ENCODE measurements around the gene BMP2K.
"Not testable (repeated sequence)": the region's sequence is repeated elsewhere in the genome, so short reads cannot be mapped to it uniquely, and the experiment has no call there.

Gene BMP2K

DNA sequence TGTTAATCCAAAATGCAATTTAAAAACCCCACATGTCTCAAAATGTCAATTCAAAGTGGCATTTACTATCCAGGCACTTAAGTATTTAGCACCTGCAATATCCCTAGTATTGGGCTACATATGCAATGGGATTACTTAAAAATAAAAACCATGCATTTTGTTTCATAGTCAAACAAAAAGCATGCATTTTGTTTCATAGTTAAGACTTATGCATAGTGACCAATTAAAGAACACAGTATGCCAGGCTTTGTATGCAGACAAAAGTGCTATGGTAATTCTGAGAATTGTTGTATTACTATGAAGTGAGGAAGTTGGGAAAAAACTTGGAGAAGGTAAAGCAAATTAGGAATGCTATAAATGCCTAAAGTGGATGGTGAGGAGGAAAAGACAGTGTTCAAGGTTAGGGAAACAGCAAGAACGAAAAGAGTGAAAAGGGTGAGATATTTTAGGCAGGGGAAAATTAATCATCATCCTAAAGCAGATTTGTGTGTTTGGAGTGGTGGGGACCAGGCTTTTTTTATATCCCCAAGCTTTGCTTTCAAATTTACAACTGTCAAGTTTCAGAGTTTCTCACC is 10.6 kb upstream of the BMP2K start:
- no peak for DNase-seq

- DNase-seq = peak; percentile 31
Observed at GRCh38 chr4:78766026-78766425, 10.1 kb upstream of the BMP2K start.

DNA sequence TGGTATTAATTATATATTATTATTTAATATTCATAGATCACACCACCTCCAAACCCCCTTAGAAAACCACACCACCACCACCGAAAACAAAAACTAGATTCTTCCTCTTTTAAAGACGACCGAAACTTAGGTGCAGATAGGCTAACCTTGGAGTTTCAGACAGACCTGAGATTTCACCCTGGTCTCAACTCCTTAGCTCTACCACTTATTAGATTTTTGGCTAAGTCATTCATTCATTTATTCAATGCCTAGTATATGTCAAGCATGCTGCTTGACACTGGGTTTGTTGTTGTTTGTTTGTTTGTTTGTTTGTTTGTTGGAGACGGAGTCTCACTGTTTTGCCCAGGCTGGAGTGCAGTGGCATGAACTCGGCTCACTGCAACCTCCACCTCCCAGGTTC is 9.5 kb upstream of the BMP2K start:
- DNase-seq = no peak

- no peak for DNase-seq
Observed at GRCh38 chr4:78767350-78767749, 8.8 kb upstream of the BMP2K start.

DNA sequence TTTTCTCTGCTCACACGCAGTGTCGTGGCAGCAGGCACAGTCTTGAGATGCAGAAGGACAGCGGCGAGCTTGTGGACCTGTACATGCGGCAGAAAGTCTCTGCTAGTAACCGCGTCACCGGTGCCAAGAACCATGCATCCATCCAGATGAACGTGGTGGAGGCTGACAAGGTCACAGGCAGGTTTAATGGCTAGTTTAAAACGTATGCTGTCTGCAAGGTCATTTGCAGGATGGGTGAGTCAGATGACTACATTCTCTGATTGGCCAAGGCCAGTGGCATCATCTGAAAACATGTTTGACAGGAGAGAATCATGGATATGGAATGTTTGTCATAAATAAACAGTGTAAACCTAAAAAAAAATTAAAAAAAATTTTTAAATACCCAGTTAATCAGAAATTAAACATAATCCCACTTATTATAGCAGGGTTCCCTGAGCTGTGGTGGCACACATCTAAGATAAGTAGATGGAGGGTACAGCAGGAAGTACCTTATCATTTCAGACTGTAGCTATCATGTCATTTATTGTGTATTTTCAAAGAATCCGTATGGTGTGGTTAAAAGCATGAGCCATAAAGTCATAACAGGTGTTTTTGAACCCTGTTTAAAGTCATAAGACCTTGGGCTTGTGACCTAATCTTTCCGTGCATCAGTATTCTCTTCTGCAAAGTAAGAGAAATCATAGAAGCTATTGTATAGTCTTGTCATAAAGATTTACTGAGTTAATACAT is 7.5 kb upstream of the BMP2K start:
- DNase-seq = peak; percentile 67

DNA sequence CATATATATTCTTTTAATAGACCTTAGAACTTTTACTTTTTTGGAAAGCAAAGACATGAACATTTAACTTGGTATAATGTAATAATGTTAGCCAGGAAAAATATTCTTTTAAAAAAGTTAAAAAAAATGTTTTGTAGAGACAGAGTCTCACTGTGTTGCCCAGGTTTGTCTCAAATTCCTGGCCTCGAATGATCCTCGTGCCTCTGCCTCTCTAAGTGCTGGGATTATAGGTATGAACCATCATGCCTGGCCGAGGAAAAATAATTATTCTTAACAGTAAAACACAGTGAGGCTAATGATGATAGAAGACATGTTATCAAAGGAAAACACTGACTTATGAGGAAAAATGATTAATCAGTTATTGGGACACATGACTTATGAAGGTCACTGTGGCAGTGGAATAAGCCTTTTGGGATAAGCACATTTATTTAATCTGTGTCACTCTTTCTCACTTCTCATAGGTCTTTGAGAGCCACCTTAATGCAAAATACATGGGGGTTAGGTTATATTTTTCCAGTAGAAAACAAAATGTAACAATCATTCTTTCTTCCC is 6.0 kb upstream of the BMP2K start:
- no peak for DNase-seq

DNA sequence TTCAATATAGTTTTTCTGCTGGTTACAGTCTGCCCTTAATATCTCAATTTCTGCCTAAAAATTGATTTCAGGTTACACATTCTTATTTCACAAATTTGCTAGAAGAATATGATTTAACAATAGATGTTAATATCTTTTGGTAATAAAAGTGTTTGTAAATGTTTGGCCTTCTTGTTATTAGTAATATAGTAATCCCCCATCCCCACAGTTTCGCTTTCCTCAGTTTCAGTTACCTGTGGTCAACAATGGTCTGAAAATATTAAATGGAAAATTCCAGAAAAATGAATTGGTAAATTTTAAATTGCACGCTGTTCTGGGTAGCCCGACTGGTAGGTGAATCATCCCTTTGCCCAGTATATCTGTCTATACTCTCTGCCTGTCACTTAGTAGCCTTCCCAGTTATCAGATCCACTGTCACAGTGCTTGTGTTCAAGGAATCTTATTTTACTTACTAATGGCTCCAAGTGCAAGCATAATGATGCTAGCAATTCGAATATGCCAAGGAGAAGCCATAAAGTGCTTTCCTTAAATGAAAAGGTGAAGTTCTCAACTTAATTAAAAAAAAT is 3.5 kb upstream of the BMP2K start:
- DNase-seq = no peak

DNA sequence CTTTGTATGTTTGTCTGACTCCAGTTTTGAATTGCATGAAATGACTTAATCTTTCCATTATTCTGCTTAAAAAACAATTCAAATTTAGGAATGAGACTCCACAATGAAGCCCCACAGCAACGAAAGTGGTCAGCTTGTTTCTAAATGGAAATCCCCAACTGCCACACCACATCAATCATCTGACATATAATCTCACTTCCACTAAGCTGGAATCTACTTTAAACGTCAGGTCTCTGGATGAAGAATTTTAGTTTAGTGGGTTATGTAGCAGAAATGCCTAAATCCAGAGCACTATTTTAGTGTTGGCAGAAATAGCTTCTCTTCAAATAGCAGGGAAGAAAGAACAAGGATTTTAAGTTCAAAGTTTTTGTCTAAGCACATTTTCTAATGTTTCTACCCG is 1.7 kb upstream of the BMP2K start:
- DNase-seq = no peak

- peak; percentile 86 for DNase-seq
Observed at GRCh38 chr4:78775303-78776078, 659 bp upstream of the BMP2K start.

- DNase-seq = peak; percentile 59
Observed at GRCh38 chr4:78776729-78777575, 802 bp downstream of the BMP2K start.

GRCh38 chr4:78777576-78777940 is 1.4 kb downstream of the BMP2K start:
- DNase-seq = no peak

GRCh38 chr4:78778530-78778929 is 2.4 kb downstream of the BMP2K start:
- DNase-seq = no peak

DNA sequence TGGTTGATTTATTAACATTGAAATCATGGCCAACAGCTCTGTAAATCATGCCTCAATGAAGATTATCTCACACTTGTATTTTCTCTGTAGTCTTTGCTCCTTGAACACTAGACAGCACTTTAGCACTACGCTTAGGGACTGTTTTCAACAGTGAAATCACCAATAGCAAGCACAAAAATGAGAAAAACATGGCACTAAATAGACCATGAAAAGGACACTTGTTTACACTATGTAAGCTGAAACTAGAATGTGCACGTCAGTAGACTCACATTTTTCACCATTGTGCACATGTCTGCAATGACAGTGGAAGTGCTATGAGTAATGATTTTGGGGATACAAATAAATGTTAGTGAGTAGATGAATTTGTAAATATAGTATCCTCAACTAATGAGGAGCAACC is 3.1 kb downstream of the BMP2K start:
- peak; percentile 24 for DNase-seq

DNA sequence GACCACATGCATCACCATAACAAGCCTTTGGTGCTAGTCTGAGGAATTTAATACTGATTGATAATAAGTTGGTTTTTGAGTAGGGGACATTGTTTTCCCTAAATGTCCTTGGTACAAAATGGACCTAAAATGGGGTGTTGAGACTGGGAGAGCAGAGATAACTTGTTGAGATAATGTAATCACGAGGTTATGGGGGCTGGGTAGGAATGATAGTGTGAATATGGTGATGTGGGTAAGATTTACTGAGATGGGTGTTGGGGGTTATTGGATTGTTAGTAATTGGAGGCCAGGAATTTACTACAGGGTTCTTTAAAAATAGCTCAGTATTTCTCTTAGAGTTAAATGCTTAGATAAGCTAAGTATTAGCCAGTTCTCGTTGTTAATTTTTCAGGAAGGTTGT is 3.9 kb downstream of the BMP2K start:
- no peak for DNase-seq

- DNase-seq = no peak
Observed at GRCh38 chr4:78781139-78781538, 5.0 kb downstream of the BMP2K start.

- no peak for DNase-seq
Observed at GRCh38 chr4:78781924-78782323, 5.8 kb downstream of the BMP2K start.

DNA sequence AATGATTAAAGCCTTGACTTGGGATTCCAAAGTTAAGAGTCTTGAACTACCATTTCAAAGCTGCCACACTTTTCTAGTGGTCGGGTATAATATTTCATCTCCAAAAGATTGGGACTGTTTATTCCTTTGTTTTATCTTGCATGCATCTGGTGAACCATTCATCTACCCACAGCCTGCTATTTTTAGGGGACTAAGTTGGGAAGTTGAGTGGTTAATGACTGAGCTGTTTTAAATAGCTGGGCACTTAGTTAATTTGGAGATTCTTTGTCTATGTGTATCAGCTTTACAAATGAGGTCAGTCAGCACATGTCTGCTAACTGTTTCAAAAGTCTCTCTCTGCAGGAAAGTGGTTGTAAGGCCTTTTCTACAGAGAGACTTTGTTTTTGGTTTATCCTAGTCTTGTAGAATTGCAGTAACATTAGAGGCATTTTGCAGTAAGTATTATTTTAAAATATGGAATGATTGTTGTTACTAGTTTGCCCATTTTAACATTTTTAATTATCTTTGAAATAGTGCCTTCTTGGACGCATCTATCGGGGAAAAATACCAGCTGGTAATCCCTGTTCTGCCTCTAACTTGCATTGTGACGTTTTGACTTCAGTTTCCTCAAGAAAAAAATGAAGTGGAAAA is 8.2 kb downstream of the BMP2K start:
- DNase-seq = peak; percentile 92

GRCh38 chr4:78787392-78788006 is 11.3 kb downstream of the BMP2K start:
- no peak for DNase-seq

DNA sequence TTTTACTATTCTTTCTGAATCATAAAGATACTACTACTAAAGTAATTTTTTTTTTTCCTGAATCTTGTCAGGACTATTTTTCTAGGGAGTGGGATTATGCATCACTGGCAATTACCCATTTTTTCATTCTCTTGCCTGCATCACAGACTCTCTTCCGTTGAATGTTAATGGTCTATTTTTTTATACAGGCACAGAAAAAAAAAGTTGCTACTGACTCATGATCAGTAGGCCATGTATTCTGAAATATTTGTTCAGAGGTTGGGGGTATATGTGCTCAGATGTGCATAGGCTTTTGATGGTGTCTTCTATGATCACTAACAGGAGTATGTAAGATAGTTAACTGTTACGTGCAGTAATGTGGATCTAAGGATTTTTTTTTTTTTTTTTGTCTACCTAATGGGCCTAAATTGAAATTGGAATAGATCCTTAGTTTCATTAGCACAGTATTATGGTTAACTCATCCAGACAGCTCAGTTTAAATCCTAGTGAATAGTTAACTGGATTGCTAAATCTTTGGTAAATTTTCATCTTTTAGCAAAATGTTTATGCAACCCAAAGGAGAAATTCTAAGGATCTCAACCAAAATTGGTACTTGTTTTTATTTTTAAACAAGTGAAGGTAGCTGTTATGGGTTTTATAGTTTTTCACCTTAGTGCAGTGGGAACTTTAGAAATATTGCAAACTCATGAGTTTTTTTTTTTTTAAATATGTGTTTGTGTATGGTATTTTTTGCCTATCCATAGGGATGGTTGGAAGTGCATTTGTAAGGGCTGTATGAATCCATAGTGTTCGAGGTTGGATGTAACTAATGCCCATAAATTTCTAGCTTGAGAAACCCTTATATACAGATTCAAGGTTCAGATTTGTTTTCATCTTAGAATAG is 12.1 kb downstream of the BMP2K start:
- DNase-seq = peak; percentile 27

GRCh38 chr4:78795594-78796416 is 19.7 kb downstream of the BMP2K start:
- not testable (repeated sequence) for DNase-seq

Measured in fibroblast of skin of right biceps (primary cell).